Adrenal gland (tissue), 12 donors: Measurements from ENCODE around the gene SERPIND1. TPM values are rescaled to one million over a fixed set of nuclear protein-coding genes. Genes with fewer than 3 reads are reported as not detected.

Experiments used
- DNase-seq, 7 donors: peaks; one replicate each; pipeline ENCODE4 v3.0.0-alpha.2; 2019 to 2020
- H3K27ac ChIP-seq, 5 donors: fragments of 200-600 bp; sonication (generic) in 4 of 5; 1 replicate in 3 of 5; 2 replicates in 2 of 5; pipeline versions ENCODE4 v1.5.1 to v1.8.0; 2016 to 2020; ENCODE audit warnings: mild to moderate bottlenecking in 1 of 5
- H3K27me3 ChIP-seq: fragments of 200-600 bp; 2 replicates; pipeline ENCODE4 v1.8.0; 2021
- H3K36me3 ChIP-seq, 2 donors: fragments of 200-600 bp; replicated peaks in 1 of 2; 1 replicate in 1 of 2; 2 replicates in 1 of 2; pipeline versions ENCODE4 v1.5.1 to v1.8.0; 2018 to 2022
- H3K4me1 ChIP-seq, 2 donors: fragments of 200-600 bp; replicated peaks in 1 of 2; 1 replicate in 1 of 2; 2 replicates in 1 of 2; pipeline versions ENCODE4 v1.5.1 to v1.8.0; 2018 to 2021
- H3K4me3 ChIP-seq, 4 donors: fragments of 200-600 bp; sonication (generic) in 3 of 4; one replicate each; pipeline ENCODE4 v1.5.1; 2016 to 2018
- H3K9me3 ChIP-seq, 3 donors: fragments of 200-600 bp; sonication (generic) in 1 of 3; replicated peaks in 1 of 3; 1 replicate in 2 of 3; 2 replicates in 1 of 3; pipeline versions ENCODE4 v1.5.1 to v1.8.0; 2016 to 2021
- POLR2A ChIP-seq, 2 donors: fragments of 450-650 bp; IDR thresholded peaks; one replicate each; pipeline ENCODE4 v1.6.1; 2017; ENCODE audit warnings: antibody characterized with exemption in 2 of 2, mild to moderate bottlenecking in 2 of 2, moderate library complexity in 1 of 2
- WGBS, 4 donors: extraction: QIAGEN DNeasy Blood & Tissue Kit in 2 of 4; methylation state at CpG; one replicate each; pipeline versions ENCODE4 v1.1.5 to v1.1.7; 2013 to 2017; 5-methylcytosine and 5-hydroxymethylcytosine counted together
- intact Hi-C, 2 donors: fragments of 100-400 bp; cut with DNase I; formaldehyde crosslinking; loops; one replicate each; pipeline versions ENCODE4 v1.14.1 to v1.15.0; 2022 to 2023
- polyA plus RNA-seq, 3 donors: library from polyadenylated mRNA; stranded (reverse); fragments of 200-250 nt in 2 of 3; fragments of 350-450 nt in 1 of 3; fragmentation: Illumina TruSeq in 1 of 3; extraction: RNeasy Lipid Tissue Mini Kit (QIAGEN cat#74804) in 1 of 3; gene quantifications; one replicate each; pipeline ENCODE4 v1.2.3, GENCODE V29; 2013 to 2014
- total RNA-seq, 9 donors: library from RNA; depleted of rRNA in 4 of 9; stranded (reverse); fragments of >200 nt in 4 of 9; fragments of 120-200 nt in 1 of 9; fragmentation: NEBNext Ultra II Directional in 1 of 9; extraction: Animal tissue kit (Norgen Biotek cat#: 25700) in 1 of 9; gene quantifications; one replicate each; pipeline versions ENCODE4 v1.1.0 to v1.2.4, GENCODE V29; 2013 to 2023
- TF ChIP-seq, protein P1 (sequence below), 6 experiments: fragments of 450-650 bp in 4 of 6; fragments of 200-600 bp in 2 of 6; sonication (generic) in 1 of 6; IDR thresholded peaks; 1 replicate in 5 of 6; 2 replicates in 1 of 6; pipeline versions ENCODE4 v1.5.1 to v1.8.0; 2016 to 2021; ENCODE audit warnings: antibody characterized with exemption in 6 of 6, mild to moderate bottlenecking in 2 of 6, moderate library complexity in 1 of 6
- donor health status: healthy with polysubstance abuse.
- donor health status: Bipolar disorder and iron deficiency.
- donor health status: DM: yes; HTN: yes; CAD: no.
- donor health status: DM: no; HTN: no; CAD: no.
- donor health status: DM: no; HTN: no; CAD: no.
- donor health status: DM: yes; HTN: yes; CAD: no.

SERPIND1 gene
- total and polyA plus RNA-seq, 12 donors = 0.10 to 1.0 (median 0.17) TPM; not detected in 2

DNA sequence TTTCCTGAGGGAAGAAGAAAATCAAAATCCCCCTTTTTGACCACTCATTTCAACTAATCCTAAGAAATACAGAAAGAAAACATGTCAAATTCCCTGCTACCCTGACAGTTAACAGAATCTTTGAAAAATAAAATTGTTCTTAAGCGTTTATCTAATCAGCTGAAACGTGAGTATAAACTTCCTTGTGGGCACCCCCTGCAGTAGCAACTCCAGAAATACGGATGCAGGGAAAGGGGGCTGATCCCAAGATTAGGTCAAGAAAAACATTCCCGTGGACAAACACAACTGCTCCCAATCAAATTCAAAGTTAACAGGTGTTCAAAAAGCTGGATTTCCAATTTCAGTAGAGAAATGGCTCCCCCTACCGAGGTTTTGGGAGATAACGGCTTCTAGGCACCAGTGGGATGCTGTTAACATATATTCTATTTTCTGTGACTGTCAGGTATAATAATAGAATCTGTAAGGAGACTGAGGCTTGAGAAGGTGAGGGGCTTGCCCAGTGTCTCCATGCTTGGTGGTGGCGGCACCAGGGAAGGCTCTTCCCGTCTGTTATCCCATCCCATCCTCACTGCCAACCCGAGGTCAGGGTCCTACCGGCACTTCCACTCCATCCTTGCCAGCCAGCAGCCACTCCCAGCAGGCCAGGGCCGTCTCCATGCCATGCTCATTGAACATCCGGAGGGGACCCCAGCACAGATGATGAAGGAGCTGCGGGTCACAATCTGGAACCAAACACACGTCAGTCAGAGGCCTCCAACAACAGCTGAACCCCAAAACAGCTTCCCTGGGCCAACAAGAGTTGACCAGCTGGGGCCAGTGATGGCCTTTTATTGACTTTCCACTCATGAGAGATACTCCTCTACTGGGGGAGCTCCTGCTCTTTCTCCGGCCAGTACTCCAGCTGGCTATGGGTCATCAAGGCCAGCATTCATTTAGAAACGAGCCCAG lies 32.0 kb upstream of the SERPIND1 start:
- no peak overlapping the region for H3K4me3 ChIP-seq
- H3K27me3 ChIP-seq = no peaks in the 10 kb centered on the region
- H3K4me1 ChIP-seq = no peaks in the 10 kb centered on the region
- H3K27ac ChIP-seq = no peak overlapping the region
- peaks cover 0 to 54% of the 10 kb centered on the region in 2 donors for H3K36me3 ChIP-seq
- intact Hi-C loops = no loop called here
- H3K9me3 ChIP-seq = no peaks in the 10 kb centered on the region
- peak in 1 of 7 donors; percentile 38 for DNase-seq
- TF ChIP-seq, protein P1, sequence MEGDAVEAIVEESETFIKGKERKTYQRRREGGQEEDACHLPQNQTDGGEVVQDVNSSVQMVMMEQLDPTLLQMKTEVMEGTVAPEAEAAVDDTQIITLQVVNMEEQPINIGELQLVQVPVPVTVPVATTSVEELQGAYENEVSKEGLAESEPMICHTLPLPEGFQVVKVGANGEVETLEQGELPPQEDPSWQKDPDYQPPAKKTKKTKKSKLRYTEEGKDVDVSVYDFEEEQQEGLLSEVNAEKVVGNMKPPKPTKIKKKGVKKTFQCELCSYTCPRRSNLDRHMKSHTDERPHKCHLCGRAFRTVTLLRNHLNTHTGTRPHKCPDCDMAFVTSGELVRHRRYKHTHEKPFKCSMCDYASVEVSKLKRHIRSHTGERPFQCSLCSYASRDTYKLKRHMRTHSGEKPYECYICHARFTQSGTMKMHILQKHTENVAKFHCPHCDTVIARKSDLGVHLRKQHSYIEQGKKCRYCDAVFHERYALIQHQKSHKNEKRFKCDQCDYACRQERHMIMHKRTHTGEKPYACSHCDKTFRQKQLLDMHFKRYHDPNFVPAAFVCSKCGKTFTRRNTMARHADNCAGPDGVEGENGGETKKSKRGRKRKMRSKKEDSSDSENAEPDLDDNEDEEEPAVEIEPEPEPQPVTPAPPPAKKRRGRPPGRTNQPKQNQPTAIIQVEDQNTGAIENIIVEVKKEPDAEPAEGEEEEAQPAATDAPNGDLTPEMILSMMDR (IDR thresholded peaks at IDR 0.05) = peak; percentile 33 to 58 (median 43)
- TF ChIP-seq POLR2A (IDR thresholded peaks at IDR 0.05) = no peak
- WGBS, 4 donors = 73 to 77% (median 75%) methylated on average over 14 to 16 of the region's 16 CpGs

DNA sequence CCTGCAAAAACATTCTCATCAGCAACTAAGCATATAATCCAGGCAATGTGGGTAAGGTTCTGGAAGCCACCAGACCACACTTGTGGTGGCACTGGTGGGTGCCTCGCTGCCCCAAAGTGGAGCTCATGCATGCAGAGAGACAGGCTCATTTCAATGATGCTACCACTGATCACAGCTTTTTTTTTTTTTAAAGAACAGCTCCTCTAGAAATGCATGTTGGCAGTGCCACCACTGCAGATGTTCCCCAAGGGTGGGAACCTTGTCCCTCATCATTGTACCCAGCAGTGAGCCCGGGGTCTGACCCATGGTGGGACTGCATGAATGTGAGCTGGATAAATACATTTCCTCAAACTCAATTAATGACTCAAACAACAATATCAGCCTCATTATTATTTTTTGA lies 31.1 kb upstream of the SERPIND1 start:
- DNase-seq = no peak

DNA sequence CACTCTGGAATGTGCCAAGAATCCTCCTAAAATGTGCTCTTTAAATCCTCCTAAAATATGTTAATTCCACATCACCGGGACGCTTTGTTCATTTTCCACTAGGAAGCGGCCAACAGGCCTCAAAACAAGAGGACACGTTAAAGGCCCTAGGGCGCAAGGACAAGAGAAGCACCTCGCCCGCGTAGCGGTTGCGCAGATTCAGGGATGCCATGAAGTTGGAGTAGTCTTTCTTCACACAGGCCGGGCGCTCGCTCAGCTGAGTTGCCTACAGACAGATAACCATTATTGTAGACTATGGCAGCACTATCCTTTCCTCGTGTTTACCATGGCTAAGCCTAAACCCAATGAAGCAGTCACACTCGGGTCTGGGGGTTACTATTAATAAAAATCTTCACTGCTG lies 29.5 kb upstream of the SERPIND1 start:
- no peak for DNase-seq
- Histone ChIP-seq H3K9me3 (no peaks in the 10 kb centered on the region), H3K4me1 (no peaks in the 10 kb centered on the region), H3K36me3 (peaks cover 0 to 68% of the 10 kb centered on the region in 2 donors), H3K4me3 (no peak overlapping the region), H3K27me3 (no peaks in the 10 kb centered on the region), H3K27ac (no peak overlapping the region)
- intact Hi-C loops = no loop called here
- WGBS, 4 donors = 88 to 95% (median 93%) methylated on average over 15 of the region's 15 CpGs
- TF ChIP-seq POLR2A (IDR thresholded peaks at IDR 0.05) = no peak
- TF ChIP-seq, protein P1 (IDR thresholded peaks at IDR 0.05) = no peak

More for the DNA sequence above, 31.1 kb upstream of the SERPIND1 start:
- Histone ChIP-seq H3K9me3 (no peaks in the 10 kb centered on the region), H3K4me3 (no peak overlapping the region), H3K27ac (no peak overlapping the region), H3K27me3 (no peaks in the 10 kb centered on the region), H3K36me3 (peaks cover 0 to 62% of the 10 kb centered on the region in 2 donors), H3K4me1 (no peaks in the 10 kb centered on the region)
- 45 to 100% (median 86%) methylated on average over 1 to 2 of the region's 2 CpGs for WGBS, 4 donors
- no peak for TF ChIP-seq POLR2A (IDR thresholded peaks at IDR 0.05)
- TF ChIP-seq, protein P1 (IDR thresholded peaks at IDR 0.05) = no peak
- intact Hi-C loops = no loop called here

DNA sequence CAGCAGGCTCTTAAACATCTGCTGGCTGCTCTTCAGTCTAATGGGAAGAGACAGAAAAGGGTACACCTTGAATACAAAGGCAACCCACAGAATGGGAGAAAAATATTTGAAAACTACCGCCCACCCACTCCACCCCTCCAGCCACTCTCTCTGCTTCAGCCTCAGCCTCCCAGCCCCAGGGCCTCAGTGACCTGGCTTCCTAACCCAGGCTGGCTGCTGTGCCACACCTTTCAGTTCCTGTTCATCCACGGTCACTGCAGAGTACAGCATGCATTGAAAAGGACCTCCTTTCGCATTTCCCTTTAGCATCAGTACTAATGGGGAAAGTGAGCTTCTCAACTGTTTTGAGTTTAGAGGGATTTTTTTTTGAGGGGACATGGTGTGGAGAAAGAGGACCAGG lies 28.8 kb upstream of the SERPIND1 start:
- 80 to 87% (median 83%) methylated on average over 3 of the region's 3 CpGs for WGBS, 4 donors

More for the DNA sequence above, 28.8 kb upstream of the SERPIND1 start:
- no peaks in the 10 kb centered on the region for H3K27me3 ChIP-seq
- H3K4me1 ChIP-seq = no peaks in the 10 kb centered on the region
- H3K36me3 ChIP-seq = peaks cover 0 to 74% of the 10 kb centered on the region in 2 donors
- TF ChIP-seq POLR2A (IDR thresholded peaks at IDR 0.05) = no peak
- TF ChIP-seq, protein P1 (IDR thresholded peaks at IDR 0.05) = no peak
- no peak for DNase-seq
- H3K9me3 ChIP-seq = no peaks in the 10 kb centered on the region
- H3K4me3 ChIP-seq = no peak overlapping the region
- H3K27ac ChIP-seq = no peak overlapping the region
- intact Hi-C loops = no loop called here
